HCT116 (cell line): Measurements from ENCODE around the gene GLIPR1. TPM values are rescaled to one million over a fixed set of nuclear protein-coding genes. Genes with fewer than 3 reads are reported as not detected.
"Not testable (repeated sequence)": the region's sequence is repeated elsewhere in the genome, so short reads cannot be mapped to it uniquely, and the experiment has no call there.

Experiments
- ATAC-seq: fragments of 200-7000 bp; cut with Tn5 transposase; 2 replicates; pipeline ENCODE4 v1.9.1; 2020; ENCODE audit warnings: mild to moderate bottlenecking, moderate library complexity
- BruUV-seq: library from RNA; stranded (reverse); fragments of 400-500 nt; replicated peaks from 2 replicates; lab custom pipeline; 2021; lab: Mats Ljungman, UMichigan
- CTCF ChIA-PET: fragments of 300-600 bp; sonication (Branson Sonifier 250); formaldehyde crosslinking; loops from one replicate; lab custom pipeline; 2021; ENCODE audit warnings: antibody characterized with exemption; lab: Charles Lee
- POLR2A ChIA-PET: fragments of 300-600, 350-600 bp; sonication (Branson Sonifier 250); formaldehyde crosslinking; loops from one replicate; lab custom pipeline; 2021; ENCODE audit warnings: antibody characterized with exemption; lab: Charles Lee
- RAD21 ChIA-PET, 2 experiments: fragments of 300-600 bp; sonication (Branson Sonifier 250); formaldehyde crosslinking; loops; one replicate each; lab custom pipeline; 2023; ENCODE audit warnings: low total read pairs in 2 of 2; ENCODE audit not compliant: uncharacterized antibody in 2 of 2, unreplicated experiment in 2 of 2, low non-redundant PET in 1 of 2; lab: Charles Lee
- DNase-seq: peaks from one replicate; pipeline ENCODE4 v3.0.0-alpha.2; 2010; ENCODE audit warnings: low read depth, low spot score
- H2AFZ ChIP-seq: fragments of 200-600 bp; shearing (Covaris generic), sonication (generic); 2 replicates; pipeline ENCODE4 v1.6.1; 2017; ENCODE audit warnings: low read depth, mixed run types, mixed read lengths, antibody characterized with exemption, low read length; ENCODE audit not compliant: poor library complexity, severe bottlenecking
- H3K27ac ChIP-seq: 2 replicates; pipeline ENCODE4 v1.5.1; 2012; ENCODE audit warnings: low read depth, low read length
- H3K27me3 ChIP-seq: fragments of 200-600 bp; sonication (generic); 2 replicates; pipeline ENCODE4 v1.6.1; 2016; ENCODE audit warnings: mixed run types, low read length, mixed read lengths; ENCODE audit not compliant: insufficient read depth
- H3K36me3 ChIP-seq, 2 experiments: fragments of 200-500 bp in 1 of 2; fragments of 200-600 bp in 1 of 2; sonication (Bioruptor generic) in 1 of 2; sonication (generic) in 1 of 2; 2 replicates each; pipeline versions ENCODE4 v1.5.1 to v1.6.1; 2014 to 2016; ENCODE audit warnings: low read length in 2 of 2, inconsistent platforms in 1 of 2, mixed read lengths in 1 of 2, mixed run types in 1 of 2; ENCODE audit not compliant: insufficient read depth in 2 of 2, control insufficient read depth in 1 of 2
- H3K4me1 ChIP-seq, 2 experiments: fragments of 200-600 bp in 1 of 2; sonication (generic) in 1 of 2; 2 replicates each; pipeline versions ENCODE4 v1.5.1 to v1.6.1; 2012 to 2017; ENCODE audit warnings: low read length in 2 of 2, inconsistent platforms in 1 of 2, mild to moderate bottlenecking in 1 of 2, mixed read lengths in 1 of 2, mixed run types in 1 of 2, moderate library complexity in 1 of 2; ENCODE audit not compliant: insufficient read depth in 2 of 2, control insufficient read depth in 1 of 2
- H3K4me2 ChIP-seq: fragments of 200-600 bp; sonication (generic); 2 replicates; pipeline ENCODE4 v1.6.1; 2017; ENCODE audit warnings: mixed run types, low read length, mixed read lengths
- H3K4me3 ChIP-seq, 2 experiments: fragments of 200-600 bp in 1 of 2; sonication (generic) in 1 of 2; replicated peaks in 1 of 2; 2 replicates each; pipeline ENCODE4 v1.5.1; 2011 to 2016; ENCODE audit warnings: low read length in 2 of 2, control low read depth in 1 of 2, low read depth in 1 of 2, mild to moderate bottlenecking in 1 of 2, mixed read lengths in 1 of 2, mixed run types in 1 of 2
- H3K79me2 ChIP-seq: fragments of 200-600 bp; sonication (generic); 2 replicates; pipeline ENCODE4 v1.6.1; 2017; ENCODE audit warnings: mild to moderate bottlenecking, mixed run types, low read length, moderate library complexity, mixed read lengths; ENCODE audit not compliant: insufficient read depth
- H3K9ac ChIP-seq: fragments of 200-600 bp; sonication (generic); 2 replicates; pipeline ENCODE4 v1.6.1; 2016; ENCODE audit warnings: low read length, mixed read lengths
- H3K9me2 ChIP-seq: fragments of 200-600 bp; sonication (generic), shearing (Covaris generic); 2 replicates; pipeline ENCODE4 v1.6.1; 2017; ENCODE audit warnings: mixed run types, mild to moderate bottlenecking, moderate library complexity; ENCODE audit not compliant: insufficient read depth
- H3K9me3 ChIP-seq, 2 experiments: fragments of 200-500 bp in 1 of 2; fragments of 200-600 bp in 1 of 2; sonication (Bioruptor generic) in 1 of 2; sonication (generic) in 1 of 2; 2 replicates each; pipeline ENCODE4 v1.6.1; 2014 to 2017; ENCODE audit warnings: low read length in 2 of 2, mixed read lengths in 2 of 2, inconsistent platforms in 1 of 2, low read depth in 1 of 2, mild to moderate bottlenecking in 1 of 2, mixed run types in 1 of 2, moderate library complexity in 1 of 2; ENCODE audit not compliant: control insufficient read depth in 1 of 2, insufficient read depth in 1 of 2
- H4K20me1 ChIP-seq: fragments of 200-600 bp; sonication (generic), shearing (Covaris generic); 2 replicates; pipeline ENCODE4 v1.6.1; 2017; ENCODE audit warnings: mixed run types, mild to moderate bottlenecking, moderate library complexity; ENCODE audit not compliant: insufficient read depth
- ATF3 ChIP-seq: IDR thresholded peaks from 2 replicates; pipeline ENCODE4 v1.6.1; 2012
- CBX3 ChIP-seq: IDR thresholded peaks from 2 replicates; pipeline ENCODE4 v1.6.1; 2012; ENCODE audit warnings: low read depth
- CEBPB ChIP-seq: IDR thresholded peaks from 2 replicates; pipeline ENCODE4 v1.6.1; 2012; ENCODE audit warnings: low read depth
- TCF7L2 ChIP-seq: IDR thresholded peaks from 2 replicates; pipeline ENCODE4 v1.7.0; 2011; ENCODE audit warnings: borderline replicate concordance, inconsistent platforms; ENCODE audit not compliant: insufficient read depth, insufficient read length; ENCODE audit errors: extremely low read depth
- YY1 ChIP-seq: IDR thresholded peaks from 2 replicates; pipeline ENCODE4 v1.6.1; 2011; ENCODE audit warnings: low read length, low read depth, moderate library complexity, mild to moderate bottlenecking; ENCODE audit not compliant: insufficient replicate concordance; ENCODE audit errors: extremely low read depth
- intact Hi-C: fragments of 100-400 bp; cut with micrococcal nuclease; formaldehyde crosslinking; loops from 2 replicates; pipeline ENCODE4 v1.10.0; 2022
- total RNA-seq: library from RNA; stranded (reverse); gene quantifications from one replicate; pipeline ENCODE4 v1.2.1, GENCODE V29; 2021; ENCODE audit not compliant: unreplicated experiment

Gene GLIPR1
- total RNA-seq, 1 experiment from 2014 or later, result 0.39 TPM

DNA sequence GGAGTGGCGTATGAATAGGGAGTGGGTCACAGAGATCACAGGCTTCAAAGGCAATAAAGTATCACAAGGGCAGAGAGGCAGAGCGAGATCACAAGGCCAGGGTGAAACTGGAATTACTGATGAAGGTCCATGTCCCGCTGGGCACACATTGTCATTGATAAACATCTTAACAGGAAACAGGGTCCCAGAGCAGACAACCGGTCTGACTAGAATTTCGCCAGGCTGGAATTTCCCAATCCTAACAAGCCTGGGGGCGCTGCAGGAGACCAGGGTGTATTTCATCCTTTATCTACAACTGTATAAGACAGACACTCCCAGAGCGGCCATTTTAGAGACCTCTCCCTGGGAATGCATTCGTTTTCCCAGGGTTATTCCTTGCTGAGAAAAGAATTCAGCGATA is 22.7 kb upstream of the GLIPR1 start:
- H3K9me2 ChIP-seq, POLR2A ChIA-PET, H3K79me2 ChIP-seq, H3K36me3 ChIP-seq, H3K27me3 ChIP-seq, H4K20me1 ChIP-seq, ATAC-seq, RAD21 ChIA-PET, intact Hi-C loops, H2AFZ ChIP-seq, H3K27ac ChIP-seq, CTCF ChIA-PET, H3K9ac ChIP-seq, H3K4me1 ChIP-seq, DNase-seq, BruUV-seq, H3K4me3 ChIP-seq, H3K9me3 ChIP-seq, H3K4me2 ChIP-seq: not testable (repeated sequence)
- TF ChIP-seq TCF7L2 (peak; percentile 97), CBX3 (peak; percentile 85)

DNA sequence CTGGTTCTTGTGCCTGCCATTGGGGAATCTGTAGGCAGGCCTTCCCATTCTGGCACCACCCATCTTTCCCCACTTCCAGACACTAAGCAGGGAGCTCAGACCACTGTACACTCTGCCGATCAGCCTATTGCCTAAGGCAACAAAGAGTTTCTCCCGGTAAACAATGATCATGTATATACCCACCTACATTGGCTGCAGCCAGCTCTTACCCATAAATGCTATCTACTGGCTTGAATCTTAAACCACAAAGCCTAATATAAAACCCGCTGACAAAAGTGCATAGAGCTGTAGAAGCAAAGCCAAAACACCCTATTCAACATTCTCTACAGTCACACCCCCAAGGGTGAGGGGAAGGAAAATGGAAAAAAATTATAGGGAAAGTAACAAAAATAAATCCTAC is 20.8 kb upstream of the GLIPR1 start:
- no TSS peak for BruUV-seq
- RAD21 ChIA-PET, result no interaction called here
- H2AFZ ChIP-seq, result no peak overlapping the region
- intact Hi-C loops, result no loop called here
- no peak overlapping the region for H3K4me2 ChIP-seq
- TF ChIP-seq CEBPB (no peak), ATF3 (no peak), TCF7L2 (no peak), YY1 (no peak)
- CTCF ChIA-PET, result no interaction called here
- DNase-seq (no peak), ATAC-seq (no peak)
- no peak overlapping the region for H3K9ac ChIP-seq
- POLR2A ChIA-PET, result no interaction called here
- H3K4me3 ChIP-seq, result no peak overlapping the region
- 0 out of 4 replicates have a peak, but pooled peaks cover 0 to 3% of the 10 kb centered on the region in 2 experiments for H3K9me3 ChIP-seq
- H3K36me3 ChIP-seq, result no peaks in the 10 kb centered on the region
- no peaks in the 10 kb centered on the region for H3K79me2 ChIP-seq
- no peaks in the 10 kb centered on the region for H3K27me3 ChIP-seq
- no peaks in the 10 kb centered on the region for H3K4me1 ChIP-seq
- H3K27ac ChIP-seq, result no peak overlapping the region
- no peaks in the 10 kb centered on the region for H3K9me2 ChIP-seq
- no peaks in the 10 kb centered on the region for H4K20me1 ChIP-seq
